Nephron (organoid): ENCODE results near the gene PLEKHG2.

Experiments used
- H3K27ac Mint-ChIP-seq, 3 experiments: 2 replicates each; pipeline ENCODE4 v1.8.0; 2020; ENCODE audit warnings: mixed read lengths in 3 of 3, mild to moderate bottlenecking in 2 of 3, moderate library complexity in 1 of 3
- H3K27me3 Mint-ChIP-seq: 2 replicates; pipeline ENCODE4 v1.8.0; 2021; ENCODE audit warnings: low read depth, mild to moderate bottlenecking, moderate library complexity, mixed read lengths
- H3K36me3 Mint-ChIP-seq: 2 replicates; pipeline ENCODE4 v1.8.0; 2020; ENCODE audit warnings: low read depth, mixed read lengths
- H3K4me1 Mint-ChIP-seq: 2 replicates; pipeline ENCODE4 v1.8.0; 2020; ENCODE audit warnings: mixed read lengths
- H3K4me3 Mint-ChIP-seq, 3 experiments: 2 replicates each; pipeline ENCODE4 v1.8.0; 2020; ENCODE audit warnings: mild to moderate bottlenecking in 3 of 3, mixed read lengths in 3 of 3, moderate library complexity in 2 of 3
- H3K9me3 Mint-ChIP-seq: 2 replicates; pipeline ENCODE4 v1.8.0; 2020; ENCODE audit warnings: mixed read lengths
- TF ChIP-seq, protein P1 (sequence below), 3 experiments: fragments of 200-600 bp; sonication (generic); IDR thresholded peaks; one replicate each; pipeline ENCODE4 v1.5.0; 2021; ENCODE audit warnings: antibody characterized with exemption in 3 of 3; ENCODE audit not compliant: unreplicated experiment in 3 of 3

The PLEKHG2 gene, protein sequence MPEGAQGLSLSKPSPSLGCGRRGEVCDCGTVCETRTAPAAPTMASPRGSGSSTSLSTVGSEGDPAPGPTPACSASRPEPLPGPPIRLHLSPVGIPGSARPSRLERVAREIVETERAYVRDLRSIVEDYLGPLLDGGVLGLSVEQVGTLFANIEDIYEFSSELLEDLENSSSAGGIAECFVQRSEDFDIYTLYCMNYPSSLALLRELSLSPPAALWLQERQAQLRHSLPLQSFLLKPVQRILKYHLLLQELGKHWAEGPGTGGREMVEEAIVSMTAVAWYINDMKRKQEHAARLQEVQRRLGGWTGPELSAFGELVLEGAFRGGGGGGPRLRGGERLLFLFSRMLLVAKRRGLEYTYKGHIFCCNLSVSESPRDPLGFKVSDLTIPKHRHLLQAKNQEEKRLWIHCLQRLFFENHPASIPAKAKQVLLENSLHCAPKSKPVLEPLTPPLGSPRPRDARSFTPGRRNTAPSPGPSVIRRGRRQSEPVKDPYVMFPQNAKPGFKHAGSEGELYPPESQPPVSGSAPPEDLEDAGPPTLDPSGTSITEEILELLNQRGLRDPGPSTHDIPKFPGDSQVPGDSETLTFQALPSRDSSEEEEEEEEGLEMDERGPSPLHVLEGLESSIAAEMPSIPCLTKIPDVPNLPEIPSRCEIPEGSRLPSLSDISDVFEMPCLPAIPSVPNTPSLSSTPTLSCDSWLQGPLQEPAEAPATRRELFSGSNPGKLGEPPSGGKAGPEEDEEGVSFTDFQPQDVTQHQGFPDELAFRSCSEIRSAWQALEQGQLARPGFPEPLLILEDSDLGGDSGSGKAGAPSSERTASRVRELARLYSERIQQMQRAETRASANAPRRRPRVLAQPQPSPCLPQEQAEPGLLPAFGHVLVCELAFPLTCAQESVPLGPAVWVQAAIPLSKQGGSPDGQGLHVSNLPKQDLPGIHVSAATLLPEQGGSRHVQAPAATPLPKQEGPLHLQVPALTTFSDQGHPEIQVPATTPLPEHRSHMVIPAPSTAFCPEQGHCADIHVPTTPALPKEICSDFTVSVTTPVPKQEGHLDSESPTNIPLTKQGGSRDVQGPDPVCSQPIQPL (N-terminal part only)

DNA sequence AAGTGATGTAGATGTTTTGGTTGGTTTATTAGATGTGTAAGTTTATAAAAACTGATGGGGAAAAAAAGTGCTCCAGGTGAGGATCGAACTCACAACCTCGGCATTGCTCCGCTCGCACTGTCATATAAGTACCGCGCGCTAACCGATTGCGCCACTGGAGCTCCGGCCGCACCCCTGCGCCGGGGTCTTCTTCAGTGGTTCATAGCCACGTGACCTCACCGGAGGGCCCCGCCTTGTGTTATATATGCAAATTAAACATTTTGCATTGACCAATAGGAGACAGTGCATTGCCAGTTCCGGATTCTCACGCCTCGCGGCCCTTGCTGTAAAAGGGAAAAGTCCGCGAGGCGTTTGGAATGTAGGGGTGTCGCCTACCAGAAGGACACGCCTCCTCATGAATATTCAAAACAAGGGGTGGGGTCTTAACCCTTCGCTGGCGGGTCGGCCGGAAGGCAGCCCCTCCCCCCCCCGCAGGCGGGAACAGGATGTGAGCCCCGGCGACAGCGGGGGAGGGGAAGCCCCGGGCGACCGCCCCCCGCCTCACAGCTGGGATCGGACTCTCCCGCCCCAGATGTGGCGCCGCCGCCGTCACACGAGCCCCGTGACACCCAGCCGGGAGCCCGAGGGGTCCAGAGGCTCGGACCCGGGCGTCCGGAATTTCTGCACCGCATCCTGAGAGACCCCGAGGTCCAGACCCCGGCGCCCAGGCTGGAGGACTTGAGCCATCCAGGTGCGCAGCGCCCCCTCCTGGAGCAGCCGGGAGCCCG lies at the start of gene PLEKHG2:
PLEKHG2 (plus strand) TSS at position 570 of the 767 bp plus-strand sequence. CDS start 1,418 bp downstream, outside the sequence.
- H3K27ac Mint-ChIP-seq, result peak within 1 kb of the TSS; percentile 93 to 98 (median 96)
- H3K27me3 Mint-ChIP-seq, result peaks cover 5% of the 10 kb centered on the region
- TF ChIP-seq, protein P1, sequence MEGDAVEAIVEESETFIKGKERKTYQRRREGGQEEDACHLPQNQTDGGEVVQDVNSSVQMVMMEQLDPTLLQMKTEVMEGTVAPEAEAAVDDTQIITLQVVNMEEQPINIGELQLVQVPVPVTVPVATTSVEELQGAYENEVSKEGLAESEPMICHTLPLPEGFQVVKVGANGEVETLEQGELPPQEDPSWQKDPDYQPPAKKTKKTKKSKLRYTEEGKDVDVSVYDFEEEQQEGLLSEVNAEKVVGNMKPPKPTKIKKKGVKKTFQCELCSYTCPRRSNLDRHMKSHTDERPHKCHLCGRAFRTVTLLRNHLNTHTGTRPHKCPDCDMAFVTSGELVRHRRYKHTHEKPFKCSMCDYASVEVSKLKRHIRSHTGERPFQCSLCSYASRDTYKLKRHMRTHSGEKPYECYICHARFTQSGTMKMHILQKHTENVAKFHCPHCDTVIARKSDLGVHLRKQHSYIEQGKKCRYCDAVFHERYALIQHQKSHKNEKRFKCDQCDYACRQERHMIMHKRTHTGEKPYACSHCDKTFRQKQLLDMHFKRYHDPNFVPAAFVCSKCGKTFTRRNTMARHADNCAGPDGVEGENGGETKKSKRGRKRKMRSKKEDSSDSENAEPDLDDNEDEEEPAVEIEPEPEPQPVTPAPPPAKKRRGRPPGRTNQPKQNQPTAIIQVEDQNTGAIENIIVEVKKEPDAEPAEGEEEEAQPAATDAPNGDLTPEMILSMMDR (IDR thresholded peaks at IDR 0.05; ENCODE audit: unreplicated experiment in 3 of 3), result peak in 2 of 3 experiments; percentile 85 to 96
- H3K9me3 Mint-ChIP-seq, result no peaks in the 10 kb centered on the region
- peaks cover 16% of the 10 kb centered on the region for H3K36me3 Mint-ChIP-seq
- peak within 1 kb of the TSS; percentile 97 to 99 (median 97) for H3K4me3 Mint-ChIP-seq
- peaks cover 36% of the 10 kb centered on the region for H3K4me1 Mint-ChIP-seq

DNA sequence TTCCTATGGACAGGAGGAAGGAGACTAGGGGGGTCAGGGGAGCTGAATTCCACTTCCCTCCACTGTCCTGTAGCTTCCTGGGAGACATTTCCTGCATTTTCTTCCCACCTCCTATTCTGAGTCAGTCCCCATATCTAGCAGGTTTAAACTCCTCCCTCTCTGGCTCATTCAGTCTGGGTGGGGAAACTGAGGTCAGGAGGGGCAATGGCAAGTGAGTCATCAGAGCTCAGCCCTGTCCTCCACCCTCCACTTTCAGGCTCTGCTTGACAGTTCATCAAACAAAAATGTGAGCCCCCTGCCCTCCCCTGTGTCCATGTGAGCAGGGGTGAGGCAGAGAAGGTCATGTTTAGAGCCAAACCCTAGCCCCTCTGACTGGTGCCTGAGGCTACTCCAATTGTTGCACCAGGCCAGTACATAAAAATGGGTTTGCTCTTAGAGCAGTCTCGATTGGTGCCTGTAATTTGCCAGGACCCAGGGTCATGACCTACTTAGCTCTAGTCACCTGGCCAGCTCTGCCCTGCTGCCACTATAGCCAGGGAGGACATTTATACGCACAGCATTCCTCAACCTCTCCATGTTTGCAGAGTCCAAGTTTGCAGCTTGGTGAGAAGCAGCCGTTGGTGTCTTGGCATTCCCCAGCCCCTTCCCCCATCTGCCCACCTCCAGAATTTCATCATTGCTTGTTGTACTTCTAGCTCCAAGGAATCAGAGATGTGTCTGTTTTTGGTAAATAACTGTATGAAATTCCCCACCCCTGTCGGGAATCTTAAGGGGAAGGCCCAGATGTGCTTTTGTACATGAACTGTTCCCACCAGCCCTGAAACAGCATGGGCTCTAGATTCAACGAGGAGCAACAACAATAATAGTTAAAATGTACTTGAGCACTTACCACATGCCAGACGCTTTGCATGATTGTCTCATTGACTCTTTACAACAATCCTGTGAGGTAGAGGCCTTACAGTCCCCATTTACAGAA lies 49.5 kb upstream of the PLEKHG2 start:
- Mint-ChIP-seq H3K9me3 (no peaks in the 10 kb centered on the region), H3K4me1 (peaks cover 18% of the 10 kb centered on the region), H3K27ac (peak overlapping the region; percentile 79 to 90 (median 87)), H3K27me3 (peaks cover under 1% of the 10 kb centered on the region), H3K4me3 (no peak overlapping the region), H3K36me3 (peaks cover 65% of the 10 kb centered on the region)
- TF ChIP-seq, protein P1 (IDR thresholded peaks at IDR 0.05; ENCODE audit: unreplicated experiment in 3 of 3), result no peak

DNA sequence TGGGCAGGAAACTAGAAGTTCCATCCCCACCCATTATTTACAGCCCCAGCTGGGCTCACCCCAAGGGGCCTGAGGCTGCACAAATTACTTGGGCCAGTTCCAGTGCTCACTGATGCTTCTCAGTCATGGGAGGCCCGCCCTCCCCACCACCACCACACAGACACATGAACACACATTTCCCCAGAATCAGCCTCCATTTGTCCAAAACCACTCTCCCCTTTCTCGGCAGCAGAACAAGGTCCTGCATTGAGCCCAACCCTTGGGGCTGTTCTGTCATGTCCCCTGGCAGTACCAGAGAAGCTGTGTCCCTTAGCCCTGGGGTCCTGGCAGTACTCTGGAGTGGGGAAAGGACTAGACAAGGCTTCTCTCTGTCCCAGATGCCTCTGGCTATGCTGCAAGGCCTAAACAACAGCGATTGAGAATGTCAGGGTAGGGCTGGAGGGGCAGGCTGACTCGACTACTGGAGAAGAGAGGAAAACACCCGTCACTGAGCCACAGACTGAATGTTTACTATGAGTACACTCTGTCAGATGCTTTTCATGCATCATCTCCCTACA lies 48.5 kb upstream of the PLEKHG2 start:
- Mint-ChIP-seq H3K36me3 (peaks cover 68% of the 10 kb centered on the region), H3K4me3 (no peak overlapping the region), H3K27ac (peak overlapping the region; percentile 79 to 90 (median 87)), H3K27me3 (peaks cover 3% of the 10 kb centered on the region), H3K4me1 (peaks cover 18% of the 10 kb centered on the region), H3K9me3 (no peaks in the 10 kb centered on the region)
- TF ChIP-seq, protein P1 (IDR thresholded peaks at IDR 0.05; ENCODE audit: unreplicated experiment in 3 of 3), result no peak

DNA sequence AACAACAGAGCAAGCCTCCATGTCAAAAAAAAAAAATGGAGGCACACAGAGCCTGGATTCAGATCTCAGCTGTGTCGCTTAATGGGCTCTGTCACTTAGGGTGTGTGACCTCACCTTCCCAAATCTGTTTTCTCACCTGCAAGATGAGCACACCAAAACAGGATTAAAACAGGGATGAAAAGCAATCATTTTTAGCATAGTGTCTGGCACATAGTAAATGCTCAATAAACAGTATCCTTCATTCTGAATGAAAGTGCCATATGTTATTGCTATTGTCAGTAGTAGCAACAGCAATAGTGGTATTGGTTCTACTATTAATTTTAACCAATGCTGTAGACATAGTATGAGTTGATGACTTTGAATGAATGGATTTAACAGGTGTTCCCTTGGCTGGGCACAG lies 46.9 kb upstream of the PLEKHG2 start:
- TF ChIP-seq, protein P1 (IDR thresholded peaks at IDR 0.05; ENCODE audit: unreplicated experiment in 3 of 3), result no peak
- Mint-ChIP-seq H3K27ac (no peak overlapping the region), H3K4me3 (no peak overlapping the region), H3K4me1 (peaks cover 18% of the 10 kb centered on the region), H3K27me3 (peaks cover 3% of the 10 kb centered on the region), H3K36me3 (peaks cover 67% of the 10 kb centered on the region), H3K9me3 (no peaks in the 10 kb centered on the region)
